HG03342 (cell line): ENCODE results near the gene PARD3B.

Experiments used
- ATAC-seq: cut with Tn5 transposase; IDR thresholded peaks from one replicate; pipeline ENCODE4 v1.9.1; 2021; ENCODE audit warnings: mild to moderate bottlenecking, moderate library complexity; ENCODE audit not compliant: unreplicated experiment

The PARD3B gene

DNA sequence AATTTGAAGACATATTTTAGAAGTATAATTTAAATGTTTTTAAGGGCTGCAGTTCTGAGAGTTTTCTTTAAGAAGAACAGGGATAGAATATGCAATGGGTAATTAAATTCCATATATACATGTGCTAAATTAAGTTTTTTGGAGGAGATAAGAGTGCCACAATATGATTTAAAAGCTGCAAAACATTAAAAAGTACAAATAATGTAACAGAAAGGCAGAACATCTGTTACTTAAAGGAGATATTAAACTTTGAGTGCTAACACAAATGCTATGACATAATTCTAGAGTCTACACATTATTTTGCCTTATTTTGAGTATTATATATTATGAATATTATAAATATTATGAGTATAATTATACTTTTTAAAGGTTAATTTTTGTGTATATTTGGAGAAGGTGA, 102.4 kb downstream of the PARD3B start:
- ATAC-seq = no peak

DNA sequence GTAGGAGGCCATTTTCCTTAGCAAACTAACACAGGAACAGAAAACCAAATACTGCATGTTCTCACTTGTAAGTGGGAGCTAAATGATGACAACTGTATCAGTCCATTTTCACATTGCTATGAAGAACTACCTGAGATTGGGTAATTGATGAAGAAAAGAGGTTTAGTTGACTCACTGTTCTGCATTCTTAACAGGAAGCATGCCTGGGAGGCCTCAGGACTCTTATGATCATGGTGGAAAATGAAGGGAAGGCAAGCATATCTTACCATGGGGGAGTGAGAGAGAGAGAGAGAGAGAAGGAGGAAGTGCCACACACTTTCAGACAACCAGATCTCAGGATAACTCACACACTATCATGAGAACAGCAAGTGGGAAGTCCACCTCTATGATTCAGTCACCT, 105.3 kb downstream of the PARD3B start:
- no peak for ATAC-seq

DNA sequence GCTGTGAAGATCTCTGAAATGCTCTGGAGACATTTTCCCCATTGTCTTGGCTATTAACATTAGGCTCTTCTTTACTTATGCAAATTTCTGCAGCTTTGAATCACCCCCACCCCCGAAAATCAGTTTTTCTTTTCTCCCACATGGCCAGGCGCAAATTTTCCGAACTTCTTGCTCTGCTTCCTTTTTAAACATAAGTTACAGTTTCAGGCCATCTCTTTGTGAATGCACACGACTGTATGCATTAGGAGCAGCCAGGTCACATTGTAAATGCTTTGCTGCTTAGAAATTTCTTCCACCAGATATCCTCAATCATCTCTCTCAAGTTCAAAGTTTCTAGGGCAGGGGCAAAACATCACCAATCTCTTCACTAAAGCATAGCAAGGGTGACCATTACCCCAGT, 106.8 kb downstream of the PARD3B start:
- ATAC-seq = no peak

DNA sequence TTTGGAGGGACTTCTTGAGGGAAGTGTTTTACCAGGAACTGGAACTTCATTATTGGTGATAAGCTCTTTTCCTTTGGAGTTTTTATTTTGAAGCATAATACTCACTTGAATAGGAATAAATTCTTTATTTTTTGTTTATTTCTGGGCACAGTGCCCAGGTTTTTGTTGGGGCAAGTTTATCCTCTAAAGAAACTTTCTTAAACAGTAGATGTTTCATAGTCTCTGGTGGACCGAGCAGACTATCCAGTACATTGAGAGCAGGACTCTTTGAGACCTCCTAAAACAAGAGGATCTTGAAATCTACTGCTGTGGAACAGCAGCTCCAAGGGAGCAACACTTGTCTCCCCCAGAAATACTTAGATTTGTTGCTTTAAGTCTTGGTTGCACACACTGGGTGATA, 109.4 kb downstream of the PARD3B start:
- no peak for ATAC-seq

DNA sequence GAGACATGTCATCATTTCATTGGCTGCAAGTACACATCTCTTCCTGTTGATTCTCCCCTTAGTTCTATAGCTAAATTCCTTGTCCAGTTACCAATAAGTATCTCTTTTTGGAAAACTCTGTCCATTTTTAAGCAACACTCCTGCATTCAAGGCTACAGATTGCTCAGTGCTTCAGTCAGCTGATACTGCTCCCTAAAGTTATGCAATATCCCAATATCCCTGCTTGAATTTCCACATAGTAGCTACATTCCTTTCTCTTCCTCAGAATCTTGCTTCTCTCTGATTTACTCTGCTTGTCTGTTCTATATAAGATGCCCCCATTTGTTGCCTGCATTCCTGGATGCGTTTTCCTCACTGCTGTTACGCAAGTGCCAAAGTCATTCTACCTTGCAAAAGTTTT, 109.8 kb downstream of the PARD3B start:
- ATAC-seq = no peak

DNA sequence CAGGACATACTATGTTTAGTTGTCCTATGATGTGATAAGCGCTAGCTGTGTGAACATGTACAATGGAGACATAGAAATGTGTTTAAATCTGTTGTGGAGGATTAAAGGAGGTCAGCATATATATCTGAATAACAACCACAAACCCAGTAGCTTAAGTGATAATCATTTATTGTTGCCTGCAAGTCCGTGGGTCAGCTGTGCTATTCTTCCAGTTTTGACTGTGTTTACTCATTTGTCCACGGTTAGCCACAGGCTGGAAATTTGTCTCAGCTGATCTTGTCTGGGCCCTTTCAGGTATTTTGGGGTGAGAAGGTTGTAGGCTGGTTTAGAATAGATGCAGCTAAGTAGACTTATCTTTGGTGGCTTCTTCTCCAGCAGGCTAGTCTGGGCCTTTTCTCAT, 110.4 kb downstream of the PARD3B start:
- no peak for ATAC-seq

DNA sequence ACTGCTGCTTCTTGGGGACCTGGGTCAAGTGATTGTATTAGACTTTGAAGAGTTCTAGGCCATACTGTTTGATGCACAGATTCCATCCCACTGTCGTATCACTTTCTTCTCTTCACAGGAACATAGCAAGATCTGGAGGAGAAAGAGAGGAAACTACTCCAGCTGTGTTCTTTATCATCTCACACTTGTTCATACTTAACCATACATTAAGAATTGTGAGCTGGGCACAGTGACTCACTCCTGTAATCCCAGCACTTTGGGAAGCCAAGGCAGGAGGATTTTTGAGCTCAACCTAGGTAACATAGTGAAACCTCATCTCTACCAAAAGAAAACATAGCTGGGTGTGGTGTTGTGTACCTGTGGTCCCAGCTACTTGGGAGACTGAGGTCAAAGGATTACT, 111.7 kb downstream of the PARD3B start:
- ATAC-seq = no peak

DNA sequence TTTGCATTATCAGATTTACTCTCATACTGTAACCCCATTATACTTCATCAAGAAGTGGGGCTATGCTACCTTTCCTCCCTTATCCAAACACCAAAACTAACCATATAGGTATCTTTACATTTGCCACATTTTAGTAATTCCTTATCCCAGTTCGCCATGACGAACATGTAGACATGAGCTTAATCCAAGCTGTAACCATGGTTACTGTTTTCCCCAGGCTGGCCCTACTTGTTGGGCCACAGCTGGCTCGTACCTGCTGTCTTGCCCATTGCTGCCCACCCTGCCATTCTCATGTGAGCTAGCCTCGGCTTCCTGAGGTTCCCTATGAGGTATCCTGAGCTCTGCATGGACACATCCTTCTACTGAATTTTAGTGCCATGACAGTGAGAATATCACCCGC, 117.7 kb downstream of the PARD3B start:
- ATAC-seq = no peak

DNA sequence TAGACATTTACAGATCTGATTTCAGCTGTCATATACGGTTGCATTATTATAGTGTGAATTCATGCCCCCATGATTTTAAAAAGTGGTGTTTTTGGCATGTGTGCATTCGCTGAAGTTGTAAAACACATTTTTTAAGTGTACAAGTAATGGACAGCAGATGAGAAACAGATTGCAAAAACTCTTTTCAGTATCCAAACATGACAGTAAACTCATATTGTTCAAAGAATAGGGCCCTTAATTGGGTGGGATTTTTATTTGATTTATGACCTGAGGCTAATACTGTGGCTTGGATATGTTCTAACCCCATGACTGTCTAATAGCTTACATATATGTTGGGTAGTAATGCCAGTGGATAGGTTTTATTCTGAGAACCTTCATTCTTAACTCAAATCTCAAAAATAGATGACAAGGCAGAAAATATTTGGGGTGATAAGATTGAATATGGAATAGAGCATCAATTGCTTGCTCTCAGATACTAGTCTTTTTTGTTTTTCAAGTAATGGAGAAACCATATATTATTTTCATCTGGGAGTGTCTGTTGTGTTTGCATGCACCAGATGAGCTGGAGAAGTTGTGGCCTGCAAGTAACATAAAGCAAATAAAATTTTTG, 118.6 kb downstream of the PARD3B start:
- ATAC-seq = no peak

DNA sequence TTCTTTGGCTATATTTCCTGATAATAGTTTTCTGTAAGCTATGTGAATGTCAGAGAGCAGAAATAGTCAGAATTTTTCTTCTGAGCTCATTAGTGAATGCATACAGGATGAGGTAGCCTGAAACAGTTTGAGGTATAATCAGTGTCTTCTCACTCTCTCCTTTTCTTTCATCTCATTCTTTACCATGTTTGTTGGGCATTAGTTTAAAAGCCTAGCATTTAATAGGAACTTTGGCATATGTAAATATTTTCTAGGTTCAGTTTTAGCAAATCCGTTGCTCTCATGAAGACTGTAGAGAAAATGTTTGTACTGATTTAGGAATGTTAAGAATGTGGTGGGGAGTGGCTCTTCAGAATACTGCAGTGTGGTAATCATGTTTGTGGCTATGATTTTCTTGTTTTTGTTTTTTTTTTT, 119.4 kb downstream of the PARD3B start:
- no peak for ATAC-seq

DNA sequence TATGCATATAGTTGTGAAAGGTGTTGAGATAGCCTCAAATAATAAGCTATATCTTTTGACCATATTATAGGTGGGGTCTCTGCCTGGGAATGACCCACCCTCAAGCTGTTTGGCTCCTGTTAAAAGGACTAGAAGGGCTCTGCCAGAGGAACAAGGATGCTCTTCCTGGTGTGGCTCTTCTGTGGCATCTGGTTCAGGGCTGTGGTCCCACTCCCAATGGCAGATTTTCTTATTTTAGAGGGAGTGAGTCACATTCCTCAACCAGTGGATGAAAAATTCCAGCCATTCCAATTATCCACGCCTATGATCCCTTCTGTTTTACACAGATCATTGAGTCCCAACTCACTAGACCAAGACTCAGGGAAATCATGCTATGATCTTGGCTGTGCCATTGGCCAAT, 119.9 kb downstream of the PARD3B start:
- no peak for ATAC-seq

DNA sequence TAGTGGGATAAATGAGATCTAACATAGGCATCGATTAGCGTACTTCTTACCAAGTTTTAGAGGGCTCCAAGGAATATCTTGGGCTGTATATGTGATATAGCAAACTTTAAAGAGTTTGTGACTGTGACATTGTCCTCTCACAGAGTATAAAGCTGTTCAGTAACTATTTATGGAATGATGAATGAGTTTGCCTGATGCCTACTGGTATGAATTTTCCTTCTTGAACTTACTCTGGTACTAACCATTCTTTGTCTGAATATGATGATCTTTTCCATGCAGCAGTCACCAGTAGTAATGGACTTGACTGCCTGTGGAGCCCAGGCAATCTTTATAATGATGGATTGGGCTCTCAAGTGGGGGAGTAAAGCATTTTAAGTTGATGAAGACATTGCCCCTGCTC, 120.5 kb downstream of the PARD3B start:
- no peak for ATAC-seq

DNA sequence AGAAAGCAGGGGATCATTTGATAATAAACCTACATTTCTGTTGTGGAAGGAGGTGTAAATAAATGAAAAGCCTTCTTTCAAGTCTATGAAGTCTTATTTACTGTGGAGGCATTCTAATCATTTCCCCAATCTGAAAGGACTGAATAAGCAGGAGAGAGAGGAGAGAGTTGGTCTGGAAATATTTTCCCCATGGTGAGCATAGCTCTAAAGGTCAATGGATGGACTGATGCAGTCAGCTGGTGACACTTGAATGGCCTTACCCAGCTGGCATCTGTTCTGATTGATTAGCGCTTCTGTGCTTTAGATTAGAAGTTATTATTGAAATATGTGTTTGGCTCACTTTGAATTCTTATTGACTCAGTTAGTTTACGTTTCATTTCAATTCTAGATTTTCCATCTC, 122.7 kb downstream of the PARD3B start:
- ATAC-seq = no peak

DNA sequence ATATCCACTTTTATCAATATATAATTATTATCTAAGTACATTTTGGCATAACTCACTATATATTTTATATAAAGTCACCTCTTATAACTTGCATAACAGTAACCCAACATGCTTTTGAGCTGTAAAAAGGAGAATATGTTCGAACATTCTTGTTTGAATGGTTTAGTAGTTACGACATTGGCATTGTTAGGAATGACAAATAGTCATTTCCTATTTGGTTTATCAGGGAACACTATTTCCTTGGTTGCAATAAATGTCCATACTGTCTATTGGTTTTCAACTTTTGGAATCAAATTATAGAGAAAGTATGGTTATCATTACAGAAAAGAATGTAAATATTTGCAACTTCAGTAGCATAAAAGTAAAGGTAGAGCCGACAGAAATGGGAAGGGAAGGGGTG, 124.1 kb downstream of the PARD3B start:
- ATAC-seq = no peak

DNA sequence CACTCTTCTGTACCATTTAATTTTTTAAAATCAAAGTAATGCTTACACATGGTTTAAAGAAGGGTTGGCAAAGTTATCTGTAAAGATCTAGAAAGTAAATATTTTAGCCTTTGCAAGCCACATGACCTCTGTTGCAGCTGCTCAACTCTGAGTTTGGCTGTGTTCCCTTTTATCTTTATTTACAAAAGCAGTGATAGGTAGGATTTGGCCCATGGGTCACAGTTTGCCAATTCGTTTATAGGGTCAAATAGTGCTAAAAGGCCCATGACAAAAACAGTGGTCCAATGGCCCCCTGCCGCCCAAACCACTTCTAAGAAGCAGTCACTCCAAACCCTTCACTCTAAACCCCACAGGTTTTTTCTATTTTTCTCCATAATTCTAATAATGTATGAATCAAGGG, 124.8 kb downstream of the PARD3B start:
- ATAC-seq = no peak

DNA sequence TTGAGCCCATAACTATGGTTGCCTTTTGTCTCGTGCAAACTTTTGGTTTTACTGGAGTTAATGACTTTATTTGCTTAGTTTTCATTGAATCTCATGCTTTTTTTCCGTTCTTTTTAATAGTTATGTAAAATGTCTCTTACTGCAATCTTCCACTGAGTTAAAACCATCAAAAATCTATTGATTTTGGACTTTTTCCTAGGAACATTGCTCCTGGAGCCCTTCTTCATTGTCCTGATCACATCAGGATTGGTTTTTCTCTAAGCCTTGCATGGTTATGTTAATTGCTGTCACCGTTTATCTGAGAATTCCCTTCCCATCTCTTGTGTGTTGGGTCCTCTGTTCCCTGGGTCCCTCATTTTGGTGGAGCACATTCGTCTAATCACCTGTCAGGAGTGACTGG, 125.5 kb downstream of the PARD3B start:
- ATAC-seq = no peak

DNA sequence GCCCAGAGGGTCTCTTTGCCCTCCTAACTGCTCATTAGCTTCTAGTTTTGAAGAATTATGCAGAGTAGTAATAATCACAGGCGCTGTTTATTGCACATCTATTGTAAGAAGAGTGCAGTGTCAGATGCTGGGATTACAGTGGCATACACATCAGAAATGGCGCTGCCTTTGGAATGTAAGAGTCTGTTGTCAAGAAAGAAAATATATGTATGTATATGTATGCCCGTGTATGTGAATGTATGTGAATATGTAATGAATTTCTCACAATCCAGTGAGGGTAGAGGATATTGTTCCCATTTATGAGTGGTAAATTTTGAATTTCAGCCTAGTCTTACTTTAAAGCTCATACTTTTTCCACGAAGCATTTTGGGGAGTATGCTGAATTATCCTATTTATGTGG, 127.5 kb downstream of the PARD3B start:
- no peak for ATAC-seq

DNA sequence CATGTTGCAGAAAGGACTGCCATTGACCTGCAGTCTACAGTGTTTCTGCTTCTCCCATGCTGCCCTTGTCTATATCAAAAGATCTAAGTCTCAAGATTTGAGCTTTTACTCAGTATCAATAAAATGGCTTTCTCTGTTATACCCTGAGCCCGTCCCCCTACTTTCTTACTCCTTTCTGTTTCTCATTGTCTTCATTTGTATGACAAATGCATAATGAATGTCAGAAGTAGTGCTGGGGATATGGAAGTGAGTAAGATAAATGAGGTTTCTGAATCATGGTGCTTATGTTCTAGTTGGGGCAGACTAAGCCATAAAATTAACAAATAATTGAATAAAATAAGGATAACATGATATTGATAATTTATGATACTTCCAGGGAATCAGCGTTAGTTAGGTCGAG, 128.6 kb downstream of the PARD3B start:
- ATAC-seq = no peak

DNA sequence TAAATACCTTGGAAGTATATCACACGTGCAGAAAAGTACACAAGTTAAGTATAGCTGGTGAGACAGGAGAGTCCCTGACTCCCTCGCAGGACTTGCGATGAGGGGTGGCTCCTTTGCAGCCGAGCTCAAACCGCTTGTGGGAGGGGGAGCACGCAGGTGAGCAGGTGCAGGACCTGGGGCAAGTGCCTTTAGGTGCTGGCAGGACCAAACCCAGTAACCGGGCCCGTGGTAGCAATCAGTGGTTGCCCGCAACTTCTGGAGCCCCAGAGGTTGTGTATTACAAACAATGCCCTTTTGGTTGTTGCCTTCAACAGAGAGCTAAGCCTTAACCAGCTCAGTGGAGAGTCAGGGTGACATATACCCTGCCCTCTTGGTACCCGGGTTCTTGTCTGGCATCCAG, 132.8 kb downstream of the PARD3B start:
- ATAC-seq = no peak

DNA sequence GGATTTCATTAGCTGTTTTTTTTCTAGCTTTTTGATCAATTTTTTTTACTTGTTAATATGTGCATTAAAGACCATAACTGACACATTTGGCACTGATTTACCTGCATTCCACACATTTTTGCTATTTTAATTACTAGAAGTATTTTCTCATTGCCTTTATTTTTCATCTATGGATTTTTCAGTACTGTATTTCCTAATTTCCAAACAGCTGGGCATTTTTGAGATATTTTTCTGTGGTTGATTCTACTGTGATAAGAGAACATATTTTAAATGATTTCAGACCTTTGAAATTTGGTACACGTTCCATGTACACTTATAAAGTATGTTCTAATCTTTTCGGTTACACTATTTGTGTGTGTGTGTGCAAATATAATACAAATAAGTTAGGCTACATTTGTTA, 135.3 kb downstream of the PARD3B start:
- ATAC-seq = no peak

DNA sequence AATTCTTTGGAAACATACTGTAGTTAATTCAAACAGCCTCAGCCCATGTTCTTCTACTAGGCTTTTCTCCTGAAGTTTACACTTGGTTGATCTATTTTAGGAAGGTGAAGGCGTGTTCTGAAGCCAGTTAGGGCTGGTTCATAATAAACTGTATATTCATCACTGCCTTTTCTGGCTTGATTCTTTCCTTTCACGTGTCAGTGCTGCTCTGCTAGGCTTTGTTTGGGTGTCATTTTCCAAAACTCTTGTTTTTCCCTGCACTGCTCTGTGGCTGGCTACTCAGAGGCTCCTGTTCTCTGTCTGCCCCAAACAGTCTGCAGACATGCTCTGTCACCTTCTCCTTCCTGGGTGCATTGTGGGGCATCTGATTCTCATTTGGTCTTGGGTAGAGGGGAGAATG, 136.1 kb downstream of the PARD3B start:
- ATAC-seq = no peak

DNA sequence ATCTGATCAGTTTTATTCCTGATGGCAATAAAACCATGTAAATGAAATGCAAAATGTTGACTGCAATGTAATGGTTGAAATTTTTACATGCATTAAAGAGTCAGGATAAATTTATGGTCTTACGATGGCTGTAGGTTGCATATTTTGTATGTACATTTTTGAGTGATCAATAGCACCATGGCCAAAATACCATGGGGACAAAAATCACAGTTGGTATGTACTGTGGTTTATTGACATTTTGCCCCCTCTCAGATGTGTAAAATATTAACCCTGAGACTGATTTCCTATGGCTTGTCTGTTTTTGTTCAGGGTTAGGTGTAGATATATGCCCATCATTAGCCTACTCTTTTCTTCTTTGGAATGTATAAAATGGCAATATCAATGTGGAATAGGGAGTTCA, 138.1 kb downstream of the PARD3B start:
- ATAC-seq = no peak

DNA sequence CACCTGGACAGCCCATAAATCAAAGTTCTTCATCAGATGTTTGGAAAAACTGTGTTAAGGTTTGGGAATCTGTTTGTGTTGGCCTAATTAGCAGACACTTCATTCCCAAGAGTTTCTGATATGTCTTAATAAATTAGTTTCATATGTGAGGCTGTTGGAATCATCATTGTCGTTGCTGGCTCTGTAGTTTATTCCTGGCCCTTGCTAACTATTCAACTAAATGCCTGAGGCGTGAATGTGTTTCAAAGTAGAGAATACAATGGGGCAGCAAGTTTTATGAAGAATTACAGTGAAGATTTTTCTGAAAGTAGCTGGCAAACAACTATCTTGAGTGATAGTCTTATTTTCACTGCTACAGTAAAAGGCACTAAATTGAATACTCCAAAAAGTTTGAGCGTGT, 141.1 kb downstream of the PARD3B start:
- no peak for ATAC-seq

DNA sequence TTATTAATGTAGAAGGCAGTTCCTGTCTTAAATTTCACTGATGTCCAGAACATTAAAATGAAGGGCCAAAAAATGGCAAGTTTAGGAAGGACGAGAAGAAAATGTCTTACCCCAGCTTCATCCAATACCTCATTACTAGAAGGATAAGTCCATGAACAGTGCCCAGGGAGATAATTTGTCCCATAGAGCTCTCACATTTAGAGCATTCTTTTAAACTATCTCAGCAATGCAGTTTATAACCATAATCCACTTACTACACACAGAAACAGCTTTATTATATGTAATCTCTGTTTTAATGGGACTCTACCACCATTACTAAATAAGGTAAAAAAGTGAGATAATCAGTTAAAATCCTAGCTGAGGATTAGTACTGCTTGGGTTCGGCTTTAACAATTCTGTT, 142.5 kb downstream of the PARD3B start:
- ATAC-seq = no peak
